CD4-positive, CD25-positive, alpha-beta regulatory T cell (primary cell): ENCODE data around the gene LRMDA. TPM values are rescaled to one million over a fixed set of nuclear protein-coding genes. Genes with fewer than 3 reads are reported as not detected.

ENCODE experiments used
- ATAC-seq, 2 donors: fragments of 150-1000 bp; cut with Tn5 transposase; one replicate each; pipeline ENCODE4 v1.10.0; 2021; ENCODE audit warnings: low read depth in 2 of 2, moderate number of reproducible peaks in 2 of 2, moderate library complexity in 1 of 2
- DNase-seq, 3 donors: peaks; one replicate each; pipeline versions ENCODE4 v3.0.0 to v3.0.0-alpha.2; 2012 to 2022; ENCODE audit warnings: mixed read lengths in 1 of 3
- H3K27ac ChIP-seq: one replicate; pipeline ENCODE4 v1.7.0; 2013; ENCODE audit warnings: mild to moderate bottlenecking, low read length; ENCODE audit not compliant: insufficient read depth, poor library complexity, severe bottlenecking
- H3K27me3 ChIP-seq: one replicate; pipeline ENCODE4 v1.7.0; 2013; ENCODE audit warnings: low read length; ENCODE audit not compliant: control insufficient read depth, insufficient read depth
- H3K36me3 ChIP-seq: one replicate; pipeline ENCODE4 v1.7.0; 2013; ENCODE audit warnings: mild to moderate bottlenecking, low read length, moderate library complexity; ENCODE audit not compliant: control insufficient read depth, insufficient read depth
- H3K4me1 ChIP-seq: 2 replicates; pipeline ENCODE4 v1.7.0; 2013; ENCODE audit warnings: mild to moderate bottlenecking, low read length; ENCODE audit not compliant: insufficient read depth, control insufficient read depth, poor library complexity, severe bottlenecking
- H3K4me3 ChIP-seq: one replicate; pipeline ENCODE4 v1.7.0; 2013; ENCODE audit warnings: low read depth, mild to moderate bottlenecking, low read length, moderate library complexity
- H3K9me3 ChIP-seq, 2 experiments: 1 replicate in 1 of 2; 2 replicates in 1 of 2; pipeline ENCODE4 v1.7.0; 2013; ENCODE audit warnings: low read length in 2 of 2, mild to moderate bottlenecking in 1 of 2, moderate library complexity in 1 of 2; ENCODE audit not compliant: control insufficient read depth in 2 of 2
- H3K27ac Mint-ChIP-seq, 3 donors: one replicate each; pipeline ENCODE4 v1.8.0; 2020 to 2022; ENCODE audit warnings: mild to moderate bottlenecking in 3 of 3, mixed read lengths in 3 of 3, moderate library complexity in 2 of 3
- H3K27me3 Mint-ChIP-seq: one replicate; pipeline ENCODE4 v1.8.0; 2022; ENCODE audit warnings: mild to moderate bottlenecking, mixed read lengths
- H3K36me3 Mint-ChIP-seq: one replicate; pipeline ENCODE4 v1.8.0; 2020; ENCODE audit warnings: mixed read lengths
- H3K4me1 Mint-ChIP-seq, 4 donors: one replicate each; pipeline ENCODE4 v1.8.0; 2020 to 2022; ENCODE audit warnings: mixed read lengths in 4 of 4, mild to moderate bottlenecking in 1 of 4
- H3K4me3 Mint-ChIP-seq, 4 donors: one replicate each; pipeline ENCODE4 v1.8.0; 2020 to 2022; ENCODE audit warnings: mild to moderate bottlenecking in 4 of 4, mixed read lengths in 4 of 4, moderate library complexity in 3 of 4
- H3K9me3 Mint-ChIP-seq, 7 donors: one replicate each; pipeline ENCODE4 v1.8.0; 2020 to 2022; ENCODE audit warnings: mixed read lengths in 7 of 7, mild to moderate bottlenecking in 3 of 7, moderate library complexity in 2 of 7
- polyA plus RNA-seq, 4 donors: library from polyadenylated mRNA; unstranded; fragments of 300-500 nt; fragmentation: Illumina TruSeq; gene quantifications; one replicate each; pipeline ENCODE4 v1.2.3, GENCODE V29; 2021
- total RNA-seq: library from RNA; stranded (reverse); gene quantifications from one replicate; pipeline ENCODE4 v1.2.3, GENCODE V29; 2022

The LRMDA gene
- total and polyA plus RNA-seq, 5 donors from 2014 or later: 0.10 TPM; not detected in 4

DNA sequence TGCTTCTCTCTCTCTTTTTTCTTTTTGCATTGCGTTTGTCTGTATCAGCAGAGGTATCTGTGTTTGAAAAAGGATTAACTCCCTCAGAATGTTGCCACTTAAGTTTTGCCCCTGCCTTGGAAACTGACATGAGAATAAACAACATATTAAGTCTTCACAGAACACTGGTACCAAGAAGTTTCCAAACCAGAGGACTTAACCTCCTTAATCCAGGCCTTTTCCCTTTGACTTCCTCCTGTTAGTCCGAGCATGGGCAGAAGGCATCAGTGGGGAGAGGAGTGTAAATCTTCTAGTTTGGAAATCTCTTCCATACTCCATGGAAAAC lies 681.4 kb downstream of the LRMDA start:
- no peaks in the 10 kb centered on the region for H3K9me3 ChIP-seq

DNA sequence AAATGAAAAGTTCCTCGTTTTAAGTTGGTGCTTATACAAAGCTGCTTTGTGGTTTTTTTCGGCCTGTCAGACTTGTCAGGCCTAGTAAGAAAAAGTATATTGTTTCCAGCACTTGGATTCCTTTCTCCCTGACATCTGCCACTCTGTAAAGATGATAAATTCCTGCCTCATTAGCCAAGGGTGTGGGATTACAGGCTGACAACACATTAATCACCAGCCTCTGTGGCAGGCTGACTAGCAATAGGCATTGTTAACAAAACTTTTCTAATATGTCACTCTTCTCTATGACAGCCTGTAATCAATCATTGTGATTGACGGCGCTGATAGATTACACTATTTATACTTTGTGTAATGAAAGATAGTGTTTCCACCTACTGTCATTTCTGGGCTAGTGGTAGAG lies 682.5 kb downstream of the LRMDA start:
- no peaks in the 10 kb centered on the region for H3K4me1 ChIP-seq
- no peak overlapping the region for H3K4me3 ChIP-seq
- Mint-ChIP-seq H3K4me3 (no peak overlapping the region), H3K36me3 (no peaks in the 10 kb centered on the region), H3K9me3 (peaks cover 0 to 4% (median 0%) of the 10 kb centered on the region in 7 donors), H3K27me3 (peaks cover 4% of the 10 kb centered on the region), H3K27ac (no peak overlapping the region), H3K4me1 (no peaks in the 10 kb centered on the region)
- no peak for DNase-seq
- no peaks in the 10 kb centered on the region for H3K27me3 ChIP-seq
- no peaks in the 10 kb centered on the region for H3K9me3 ChIP-seq
- no peak overlapping the region for H3K27ac ChIP-seq
- no peaks in the 10 kb centered on the region for H3K36me3 ChIP-seq
- no peak for ATAC-seq

More for the DNA sequence above, 681.4 kb downstream of the LRMDA start:
- no peak overlapping the region for H3K4me3 ChIP-seq
- H3K27me3 ChIP-seq: no peaks in the 10 kb centered on the region
- peaks cover 0 to 5% (median 0%) of the 10 kb centered on the region in 7 donors for H3K9me3 Mint-ChIP-seq
- no peaks in the 10 kb centered on the region for H3K4me1 Mint-ChIP-seq
- DNase-seq (no peak), ATAC-seq (no peak)
- no peaks in the 10 kb centered on the region for H3K4me1 ChIP-seq
- H3K36me3 ChIP-seq: no peaks in the 10 kb centered on the region
- H3K36me3 Mint-ChIP-seq: no peaks in the 10 kb centered on the region
- H3K27ac ChIP-seq: no peak overlapping the region
- H3K27me3 Mint-ChIP-seq: peaks cover 4% of the 10 kb centered on the region
- peak overlapping the region in 1 of 3 donors; percentile 50 for H3K27ac Mint-ChIP-seq
- no peak overlapping the region for H3K4me3 Mint-ChIP-seq

DNA sequence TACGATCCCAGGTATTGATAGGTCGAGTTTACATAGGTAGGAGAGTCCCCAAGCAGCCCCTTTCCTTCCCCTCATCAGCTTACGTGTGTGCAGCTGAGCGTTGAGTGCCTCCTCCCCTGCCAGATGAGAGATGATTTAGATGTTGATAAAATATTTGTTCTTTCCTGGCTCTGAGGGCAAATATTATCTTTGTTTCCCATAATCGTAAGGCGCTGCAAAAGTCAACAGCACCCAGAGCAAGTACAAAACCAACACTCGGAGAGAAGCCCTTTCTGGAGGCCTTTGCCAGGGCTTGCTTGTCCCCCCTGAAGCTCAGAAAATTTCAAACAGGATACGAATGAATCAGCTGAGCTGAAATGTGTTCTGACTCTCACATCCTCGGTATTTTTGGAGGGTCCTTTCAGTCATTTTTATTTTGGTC lies 683.2 kb downstream of the LRMDA start:
- H3K4me1 Mint-ChIP-seq: no peaks in the 10 kb centered on the region
- H3K4me1 ChIP-seq: no peaks in the 10 kb centered on the region
- no peaks in the 10 kb centered on the region for H3K9me3 ChIP-seq
- H3K9me3 Mint-ChIP-seq: peaks cover 0 to 3% (median 0%) of the 10 kb centered on the region in 7 donors
- DNase-seq (no peak), ATAC-seq (no peak)
- no peaks in the 10 kb centered on the region for H3K27me3 ChIP-seq
- H3K4me3 Mint-ChIP-seq: no peak overlapping the region
- no peak overlapping the region for H3K27ac Mint-ChIP-seq
- H3K27ac ChIP-seq: no peak overlapping the region
- no peak overlapping the region for H3K4me3 ChIP-seq
- H3K36me3 Mint-ChIP-seq: no peaks in the 10 kb centered on the region
- peaks cover 4% of the 10 kb centered on the region for H3K27me3 Mint-ChIP-seq
- no peaks in the 10 kb centered on the region for H3K36me3 ChIP-seq

DNA sequence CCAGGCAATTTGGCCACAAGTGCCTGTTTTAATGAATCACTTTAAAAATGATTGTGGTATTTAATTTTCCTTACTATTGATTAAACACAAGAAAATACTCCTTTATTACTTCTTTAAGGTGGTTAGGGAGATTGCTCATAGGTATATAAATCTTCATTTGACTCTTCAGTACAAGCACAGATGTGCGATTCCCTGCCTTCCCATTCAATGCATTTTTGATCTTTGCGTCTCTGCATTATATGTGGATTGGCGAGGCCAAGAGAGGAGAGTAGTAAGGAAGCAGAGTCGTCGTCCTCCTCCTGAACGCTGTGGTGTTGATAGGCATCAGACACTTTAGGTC lies 683.7 kb downstream of the LRMDA start:
- H3K9me3 ChIP-seq: no peaks in the 10 kb centered on the region
- H3K4me1 Mint-ChIP-seq: no peaks in the 10 kb centered on the region
- peaks cover 4% of the 10 kb centered on the region for H3K27me3 Mint-ChIP-seq
- no peak for ATAC-seq
- no peak for DNase-seq
- H3K27ac Mint-ChIP-seq: no peak overlapping the region
- peaks cover 0 to 4% (median 0%) of the 10 kb centered on the region in 7 donors for H3K9me3 Mint-ChIP-seq
- H3K27me3 ChIP-seq: no peaks in the 10 kb centered on the region
- no peak overlapping the region for H3K27ac ChIP-seq
- H3K4me1 ChIP-seq: no peaks in the 10 kb centered on the region
- no peak overlapping the region for H3K4me3 Mint-ChIP-seq
- H3K36me3 Mint-ChIP-seq: no peaks in the 10 kb centered on the region
- H3K4me3 ChIP-seq: no peak overlapping the region
- H3K36me3 ChIP-seq: no peaks in the 10 kb centered on the region

DNA sequence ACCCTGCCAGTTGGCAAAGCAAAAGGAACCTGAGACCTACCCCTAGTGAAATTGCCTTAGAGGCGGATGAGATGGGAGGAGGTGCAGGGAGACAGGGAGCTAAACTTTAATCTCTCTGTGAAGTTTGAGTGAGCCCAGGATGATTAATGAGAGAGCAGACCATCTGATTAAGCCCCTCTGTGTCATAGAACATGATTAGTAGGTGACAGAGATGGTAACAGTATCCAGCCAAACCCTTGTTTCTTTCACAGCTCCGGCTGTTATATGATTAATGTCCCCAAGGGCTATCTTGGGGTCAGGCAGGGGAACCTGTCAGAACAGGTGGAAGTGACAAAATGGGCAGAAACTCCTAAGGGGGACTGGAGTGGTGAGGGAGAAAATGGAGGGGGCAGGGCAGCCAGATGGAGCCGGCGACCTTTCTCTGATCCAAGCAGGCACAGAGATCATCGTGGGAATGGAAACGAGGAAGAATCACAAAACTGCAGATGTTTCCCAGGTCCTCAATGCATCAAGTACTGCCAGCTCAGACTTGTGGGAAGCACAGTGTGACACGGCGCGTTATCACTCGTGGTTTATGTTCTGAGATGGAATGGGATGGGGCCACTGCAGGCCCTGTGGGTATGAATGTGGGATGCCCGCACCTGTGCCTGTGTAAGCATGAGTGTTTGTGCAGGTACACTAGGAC lies 684.2 kb downstream of the LRMDA start:
- H3K36me3 Mint-ChIP-seq: no peaks in the 10 kb centered on the region
- H3K9me3 Mint-ChIP-seq: peaks cover 0 to 4% (median 0%) of the 10 kb centered on the region in 7 donors
- H3K4me3 Mint-ChIP-seq: no peak overlapping the region
- H3K4me1 ChIP-seq: no peaks in the 10 kb centered on the region
- no peaks in the 10 kb centered on the region for H3K36me3 ChIP-seq
- H3K27me3 ChIP-seq: no peaks in the 10 kb centered on the region
- H3K27ac Mint-ChIP-seq: no peak overlapping the region
- ATAC-seq (no peak), DNase-seq (no peak)
- H3K4me1 Mint-ChIP-seq: no peaks in the 10 kb centered on the region
- no peak overlapping the region for H3K4me3 ChIP-seq
- H3K9me3 ChIP-seq: no peaks in the 10 kb centered on the region
- peaks cover 4% of the 10 kb centered on the region for H3K27me3 Mint-ChIP-seq
- no peak overlapping the region for H3K27ac ChIP-seq

DNA sequence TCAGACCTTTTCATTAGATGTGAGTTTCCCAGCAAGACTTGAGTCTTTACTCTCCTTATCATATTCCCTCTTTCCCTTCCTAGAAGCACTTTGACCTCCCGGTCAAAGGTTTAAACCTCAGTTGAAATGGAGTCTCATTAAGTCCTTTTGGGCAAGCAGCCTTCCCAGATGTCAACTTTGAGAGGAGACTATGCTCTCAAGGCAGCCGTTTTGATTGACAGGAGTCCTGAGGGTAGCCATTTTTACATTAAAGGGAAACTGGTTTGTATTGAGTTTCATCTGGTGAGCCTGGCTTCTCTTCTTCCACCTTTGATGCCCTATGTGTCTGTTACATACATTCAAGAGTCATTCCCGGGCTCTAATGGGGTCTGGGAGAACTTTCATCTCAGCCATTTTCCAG lies 685.1 kb downstream of the LRMDA start:
- Mint-ChIP-seq H3K27me3 (peaks cover 4% of the 10 kb centered on the region), H3K4me3 (no peak overlapping the region), H3K36me3 (no peaks in the 10 kb centered on the region), H3K4me1 (no peaks in the 10 kb centered on the region), H3K9me3 (peaks cover 0 to 4% (median 0%) of the 10 kb centered on the region in 7 donors), H3K27ac (no peak overlapping the region)
- DNase-seq (no peak), ATAC-seq (no peak)
- Histone ChIP-seq H3K9me3 (no peaks in the 10 kb centered on the region), H3K36me3 (no peaks in the 10 kb centered on the region), H3K4me3 (no peak overlapping the region), H3K4me1 (no peaks in the 10 kb centered on the region), H3K27me3 (no peaks in the 10 kb centered on the region), H3K27ac (no peak overlapping the region)

DNA sequence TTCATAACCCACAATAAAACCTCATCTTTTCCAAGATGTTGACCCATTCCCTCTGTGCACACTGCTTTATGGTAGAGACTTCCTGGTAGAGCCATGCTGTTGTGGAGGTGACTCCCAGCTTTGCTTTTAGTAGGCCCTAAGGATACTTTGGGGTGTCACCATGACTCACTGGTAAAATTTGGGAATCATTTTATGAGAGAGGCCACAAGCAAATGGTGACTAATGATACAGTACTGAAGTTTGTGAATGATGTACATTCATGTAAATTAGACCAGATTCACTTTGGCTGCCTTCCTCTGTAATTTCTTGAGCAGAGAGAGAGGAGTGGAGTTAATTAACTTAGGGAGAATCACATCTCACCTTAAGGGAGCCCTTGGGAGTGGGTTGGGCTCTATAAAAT lies 686.5 kb downstream of the LRMDA start:
- peaks cover 0 to 4% (median 0%) of the 10 kb centered on the region in 7 donors for H3K9me3 Mint-ChIP-seq
- no peak for ATAC-seq

DNA sequence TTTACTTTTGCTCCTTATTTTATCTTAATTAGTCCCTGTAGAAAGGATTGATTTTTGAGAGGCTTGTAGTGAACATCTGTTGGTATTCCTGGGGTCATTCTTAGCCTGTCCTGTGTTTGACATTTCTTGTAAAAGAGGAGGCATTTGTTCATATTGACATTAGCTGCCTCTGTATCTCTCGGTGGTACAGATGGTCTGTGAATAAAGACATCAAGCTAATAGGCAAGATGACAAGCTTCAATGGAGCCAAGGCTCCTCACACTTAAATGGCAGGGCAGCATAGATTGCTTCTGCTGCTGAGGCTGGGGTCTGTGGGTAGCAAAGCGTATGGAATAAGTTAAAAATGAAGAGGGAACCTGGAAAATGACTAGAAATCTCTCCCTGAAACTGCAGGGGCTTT lies 687.6 kb downstream of the LRMDA start:
- DNase-seq: no peak
- Mint-ChIP-seq H3K27ac (no peak overlapping the region), H3K4me3 (no peak overlapping the region), H3K36me3 (no peaks in the 10 kb centered on the region), H3K4me1 (peaks cover 0 to 3% (median 0%) of the 10 kb centered on the region in 4 donors), H3K27me3 (peaks cover 4% of the 10 kb centered on the region), H3K9me3 (peaks cover 0 to 4% (median 0%) of the 10 kb centered on the region in 7 donors)
- ATAC-seq: no peak
- Histone ChIP-seq H3K27ac (no peak overlapping the region), H3K27me3 (no peaks in the 10 kb centered on the region), H3K4me3 (no peak overlapping the region), H3K4me1 (no peaks in the 10 kb centered on the region), H3K36me3 (no peaks in the 10 kb centered on the region), H3K9me3 (no peaks in the 10 kb centered on the region)

More for the DNA sequence above, 686.5 kb downstream of the LRMDA start:
- H3K27me3 ChIP-seq: no peaks in the 10 kb centered on the region
- H3K4me3 ChIP-seq: no peak overlapping the region
- H3K4me3 Mint-ChIP-seq: no peak overlapping the region
- H3K4me1 ChIP-seq: no peaks in the 10 kb centered on the region
- no peak for DNase-seq
- no peaks in the 10 kb centered on the region for H3K36me3 Mint-ChIP-seq
- H3K36me3 ChIP-seq: no peaks in the 10 kb centered on the region
- no peaks in the 10 kb centered on the region for H3K9me3 ChIP-seq
- no peak overlapping the region for H3K27ac ChIP-seq
- H3K4me1 Mint-ChIP-seq: no peaks in the 10 kb centered on the region
- peaks cover 4% of the 10 kb centered on the region for H3K27me3 Mint-ChIP-seq
- H3K27ac Mint-ChIP-seq: no peak overlapping the region
